HG02870 (cell line): ENCODE data around the gene CARD19.

Experiments
- ATAC-seq: cut with Tn5 transposase; IDR thresholded peaks from one replicate; pipeline ENCODE4 v1.9.1; 2021; ENCODE audit warnings: mild to moderate bottlenecking, moderate library complexity; ENCODE audit not compliant: unreplicated experiment

CARD19 gene

DNA sequence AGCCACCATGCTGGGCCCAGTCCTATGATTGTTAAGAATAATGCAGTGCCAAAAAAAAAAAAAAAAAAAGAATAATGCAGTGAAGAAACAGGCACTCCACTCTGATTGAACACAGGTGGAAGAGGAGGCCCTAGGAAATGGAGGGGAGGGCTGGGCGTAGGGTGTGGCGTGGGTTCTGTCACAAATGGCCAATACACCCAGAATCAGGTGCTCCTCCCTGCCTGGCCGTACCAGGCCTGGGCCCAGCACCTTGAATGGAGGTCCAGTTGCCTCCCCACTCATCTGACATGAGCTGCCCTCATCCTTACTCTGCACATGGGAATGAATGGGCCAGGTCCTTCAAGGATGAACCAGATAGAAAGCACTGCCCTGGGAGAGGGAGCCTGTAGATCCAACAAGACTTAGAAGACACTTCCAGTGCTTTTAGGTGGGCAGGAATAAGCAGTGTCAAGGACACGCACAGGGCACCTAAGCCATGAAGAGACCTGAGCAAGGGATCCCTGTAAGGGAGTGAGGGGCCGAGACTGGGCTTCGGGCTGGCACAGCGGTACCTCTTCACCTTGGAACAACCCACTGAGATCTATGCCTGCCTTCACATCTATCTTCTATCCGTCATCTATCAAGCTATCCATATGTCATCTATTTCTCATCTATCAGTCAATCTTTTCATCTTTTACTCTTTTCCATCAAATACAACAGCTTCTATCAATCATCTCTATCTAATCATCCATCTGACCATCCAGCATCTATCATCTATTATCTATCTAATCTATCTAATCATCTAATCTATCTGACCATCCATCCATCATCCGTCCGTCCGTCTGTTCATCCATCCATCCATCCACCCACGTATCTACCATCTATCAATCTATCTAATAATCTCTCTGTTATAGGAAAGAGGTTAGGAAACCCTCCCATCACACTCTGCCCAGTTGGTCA is 22.2 kb downstream of the CARD19 start:
- no peak for ATAC-seq

DNA sequence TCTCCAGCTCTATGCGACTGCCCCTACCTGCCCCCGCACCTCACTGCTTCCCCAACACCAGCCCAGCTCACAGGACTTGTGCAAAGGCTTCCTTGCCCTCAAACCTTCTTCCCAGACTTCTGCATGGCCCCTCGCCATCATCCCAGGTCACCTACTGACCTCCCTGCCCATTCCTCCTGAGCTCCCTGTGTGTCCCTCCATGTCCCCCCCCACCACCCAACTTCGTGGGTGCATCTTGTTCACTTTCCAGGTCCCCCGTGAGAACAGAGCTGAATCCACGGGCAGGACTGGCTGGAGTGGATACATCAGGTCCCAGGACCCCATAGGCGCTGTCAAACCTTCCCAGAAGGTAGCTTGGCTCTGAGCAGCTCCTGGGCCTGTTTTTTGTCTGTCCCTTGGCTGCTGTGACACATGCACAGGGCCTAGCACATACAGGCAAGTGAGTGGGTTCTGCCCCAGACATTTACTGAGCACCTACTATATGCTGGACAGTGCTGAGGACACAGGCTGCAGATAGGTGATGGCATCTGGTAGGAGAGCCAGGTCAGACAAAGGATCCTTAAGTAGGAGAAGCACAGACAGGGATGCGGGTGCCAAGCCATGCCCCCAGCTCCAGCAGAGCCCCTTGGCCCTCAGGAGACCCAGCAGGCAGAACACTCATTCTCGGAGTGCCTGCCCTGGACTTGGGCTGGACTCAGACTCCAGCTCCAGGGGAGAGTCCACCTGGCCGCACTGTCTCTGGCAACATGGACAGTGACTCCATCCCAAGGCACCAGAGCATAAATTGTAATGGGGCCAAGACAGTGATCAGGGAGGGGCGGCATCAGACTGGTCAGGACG is 23.1 kb downstream of the CARD19 start:
- ATAC-seq = no peak

DNA sequence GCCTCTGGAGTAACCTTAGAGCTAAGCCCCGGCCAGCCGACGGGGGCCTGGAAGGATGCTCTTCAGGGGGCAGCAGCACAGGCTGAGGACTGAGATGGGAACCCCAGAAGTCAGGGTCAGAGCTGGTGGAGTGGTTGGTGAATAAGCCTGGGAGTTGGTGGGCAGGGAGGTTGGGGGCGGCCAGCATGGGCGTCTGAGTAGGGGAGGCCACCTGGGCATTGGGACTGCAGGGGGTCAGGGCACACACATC is 23.6 kb downstream of the CARD19 start:
- ATAC-seq = no peak

DNA sequence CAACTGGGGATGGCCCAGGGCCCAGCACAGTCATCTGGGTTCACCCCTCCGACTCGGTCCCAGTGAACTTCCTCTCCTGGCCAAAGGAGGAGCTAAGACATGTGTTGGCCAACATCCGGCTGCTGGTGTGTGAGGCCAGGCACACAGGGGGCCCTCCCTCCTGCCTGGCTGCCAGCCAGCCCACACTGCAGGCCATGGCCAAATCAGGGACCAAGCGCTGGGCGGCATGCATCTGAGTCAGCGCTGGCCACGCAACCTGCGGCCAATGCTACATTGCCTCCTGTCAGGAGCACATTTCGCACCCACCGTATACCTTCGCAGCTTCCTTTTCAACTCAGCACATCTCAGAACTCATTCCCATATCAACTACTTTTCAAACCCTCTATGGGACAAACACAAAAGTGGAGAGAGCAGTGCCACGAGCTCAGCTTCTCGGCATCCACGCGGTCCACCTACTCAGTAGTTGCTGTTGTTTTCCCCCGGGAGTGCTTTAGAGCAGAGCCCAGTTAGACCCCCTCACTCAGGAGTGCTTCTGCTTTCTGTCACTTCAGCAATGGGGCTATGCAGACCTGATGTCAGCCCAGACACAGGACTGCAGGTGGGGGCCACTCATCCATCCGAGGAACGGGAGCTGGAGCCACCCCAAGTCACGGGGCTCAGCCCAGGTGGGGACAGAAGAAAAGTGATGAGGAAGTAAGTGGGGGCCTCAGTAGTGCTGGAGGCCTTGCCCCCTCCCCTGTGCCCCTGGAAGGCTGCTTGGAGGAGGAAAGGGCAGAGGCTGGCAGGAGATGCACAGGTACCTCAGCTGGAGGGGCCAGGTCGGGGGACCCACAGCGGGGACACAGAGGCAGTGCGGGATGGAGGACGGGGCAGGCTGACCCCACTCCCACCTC is 24.2 kb downstream of the CARD19 start:
- peak; percentile 69 for ATAC-seq

DNA sequence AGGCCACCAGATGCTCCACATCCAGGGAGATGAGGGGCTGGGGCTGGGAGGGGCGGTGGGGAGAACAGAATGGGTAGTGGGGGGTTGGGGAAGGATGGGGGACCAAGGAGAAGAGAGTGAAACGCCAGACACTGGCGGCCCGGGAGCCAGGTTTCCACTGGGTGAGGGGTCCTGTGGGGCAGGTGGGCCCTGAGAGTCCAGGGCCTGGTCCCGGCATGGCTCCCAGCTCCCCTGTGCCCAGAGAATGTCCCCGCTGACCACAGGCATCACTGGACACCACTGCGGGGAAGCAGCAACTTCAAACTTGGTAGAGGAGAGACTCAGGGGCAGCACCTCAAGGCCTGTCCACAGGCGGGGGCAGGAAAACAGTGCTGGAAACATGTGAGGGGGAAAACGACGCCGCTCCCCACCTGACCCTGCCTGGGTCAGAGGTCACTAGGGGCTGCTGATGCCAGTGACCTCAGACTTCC is 24.9 kb downstream of the CARD19 start:
- ATAC-seq = no peak

DNA sequence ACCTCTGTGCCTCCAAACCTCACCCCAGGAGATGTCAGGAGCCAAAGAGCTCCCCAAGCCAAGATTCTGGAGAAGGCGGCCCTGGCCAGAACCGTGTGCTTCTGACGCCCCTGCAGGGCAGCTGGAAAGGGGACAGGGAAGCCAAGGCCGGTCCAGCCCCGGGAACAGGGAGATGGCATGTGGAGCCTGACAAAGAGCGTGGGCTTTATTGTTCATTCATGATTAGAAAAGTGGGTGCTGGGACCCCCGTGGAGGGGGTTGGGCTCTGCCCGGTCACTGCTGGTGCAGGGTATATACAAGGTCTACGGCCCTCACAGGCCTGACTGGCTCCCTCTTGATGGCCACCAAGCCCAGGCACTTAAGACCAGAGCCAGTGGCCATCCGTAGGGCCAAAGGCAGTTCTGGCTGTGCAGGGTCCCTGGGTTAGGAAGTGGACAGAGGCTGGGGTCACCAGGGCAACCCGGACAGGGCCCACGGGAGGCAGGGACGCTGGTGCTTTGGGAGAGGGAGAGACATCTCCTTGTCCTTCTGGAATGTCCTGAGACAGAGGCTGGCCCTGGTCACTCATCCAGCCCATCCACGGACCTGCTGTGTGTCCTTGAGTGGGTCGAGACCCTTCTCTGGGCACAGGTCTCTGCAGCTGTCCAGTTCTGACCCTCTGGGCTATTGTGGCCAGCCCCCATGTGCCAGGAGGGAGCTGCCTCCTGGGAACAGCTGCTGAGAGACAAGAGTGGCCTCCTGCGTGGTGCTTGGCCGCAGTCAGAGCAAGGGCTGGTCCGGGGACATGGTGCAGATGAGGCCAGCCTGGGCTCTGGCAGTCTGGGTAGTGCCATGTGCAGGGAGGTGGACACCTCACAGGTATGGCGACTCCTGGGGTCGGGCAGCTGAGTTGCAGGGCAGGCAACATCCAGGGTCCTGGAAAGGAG is 25.6 kb downstream of the CARD19 start:
- ATAC-seq = no peak

DNA sequence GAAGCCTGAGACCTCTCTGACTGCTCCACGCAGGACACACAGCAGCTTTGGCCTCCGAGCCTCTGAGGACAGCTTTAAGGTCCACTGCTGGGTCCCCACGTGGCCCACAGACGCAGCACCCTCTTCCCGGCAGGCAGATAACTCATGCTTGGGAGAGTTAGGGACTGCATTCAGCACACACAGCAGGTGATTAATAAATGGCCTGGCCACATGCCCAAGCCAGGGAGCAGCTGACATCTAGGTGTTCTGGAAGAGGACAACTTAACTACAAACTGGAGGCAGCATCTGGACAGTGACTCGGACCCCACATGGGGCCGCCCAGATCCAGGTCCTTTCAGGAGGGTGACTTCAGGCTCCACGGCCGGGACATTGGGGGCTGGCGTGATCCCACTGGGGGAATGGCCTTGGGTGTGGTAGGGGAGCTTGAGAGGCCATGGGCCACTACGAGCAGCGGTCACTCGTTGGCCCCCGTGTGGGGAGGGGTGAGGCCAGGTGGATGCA is 26.8 kb downstream of the CARD19 start:
- no peak for ATAC-seq

DNA sequence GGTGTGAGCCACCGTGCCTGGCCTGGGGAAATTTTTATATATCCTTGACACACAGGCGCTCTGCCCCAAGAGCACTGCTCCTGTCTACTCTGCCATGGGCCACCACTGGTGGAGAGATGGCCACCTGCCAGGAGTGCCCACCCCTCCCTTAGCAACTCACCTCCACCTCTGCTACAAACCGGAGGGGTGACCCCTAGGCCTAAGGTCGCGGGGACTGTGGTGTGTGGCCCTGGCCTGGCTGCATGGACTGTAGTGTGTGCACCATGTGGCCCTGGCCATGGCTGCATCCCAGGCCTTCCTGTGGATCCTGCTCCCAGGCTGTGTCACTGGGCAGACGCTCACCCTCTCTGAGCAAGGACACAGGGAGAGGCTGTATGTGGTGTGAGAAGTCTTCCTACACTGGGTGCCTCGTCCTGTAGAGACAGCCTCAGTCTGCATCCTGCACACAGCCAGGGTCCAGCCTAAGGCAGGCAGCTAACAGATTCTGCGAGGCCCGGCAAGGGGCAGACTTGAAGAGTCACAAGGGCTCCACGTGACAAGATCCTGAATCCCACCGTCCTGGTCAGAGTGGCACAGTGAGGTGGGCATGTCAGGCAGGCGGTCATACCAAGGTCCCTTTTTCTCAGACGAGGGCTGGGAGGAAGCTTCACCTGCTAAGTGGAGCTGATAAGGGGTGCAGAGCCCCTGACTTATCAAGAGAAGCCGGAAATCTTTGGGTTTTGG is 27.7 kb downstream of the CARD19 start:
- no peak for ATAC-seq

DNA sequence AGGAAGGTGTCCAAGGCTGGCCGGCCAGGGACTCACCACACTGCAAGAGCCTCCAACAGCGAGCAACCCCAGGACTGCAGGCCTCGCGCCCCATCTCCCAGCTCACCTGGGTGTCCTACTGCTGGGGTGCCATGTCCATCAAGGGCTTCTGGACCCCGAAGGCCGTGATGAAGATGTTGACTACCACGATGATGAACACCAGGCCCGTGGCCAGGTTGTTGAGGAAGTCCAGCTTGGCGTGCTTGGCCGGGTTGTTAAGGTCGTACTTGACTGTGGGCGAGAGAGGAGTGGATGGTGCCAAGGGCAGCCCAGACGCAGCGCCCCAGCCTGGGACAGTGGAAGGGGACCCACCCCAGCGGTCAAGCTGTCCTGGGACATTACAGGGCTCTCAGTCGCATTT is 28.8 kb downstream of the CARD19 start:
- no peak for ATAC-seq

DNA sequence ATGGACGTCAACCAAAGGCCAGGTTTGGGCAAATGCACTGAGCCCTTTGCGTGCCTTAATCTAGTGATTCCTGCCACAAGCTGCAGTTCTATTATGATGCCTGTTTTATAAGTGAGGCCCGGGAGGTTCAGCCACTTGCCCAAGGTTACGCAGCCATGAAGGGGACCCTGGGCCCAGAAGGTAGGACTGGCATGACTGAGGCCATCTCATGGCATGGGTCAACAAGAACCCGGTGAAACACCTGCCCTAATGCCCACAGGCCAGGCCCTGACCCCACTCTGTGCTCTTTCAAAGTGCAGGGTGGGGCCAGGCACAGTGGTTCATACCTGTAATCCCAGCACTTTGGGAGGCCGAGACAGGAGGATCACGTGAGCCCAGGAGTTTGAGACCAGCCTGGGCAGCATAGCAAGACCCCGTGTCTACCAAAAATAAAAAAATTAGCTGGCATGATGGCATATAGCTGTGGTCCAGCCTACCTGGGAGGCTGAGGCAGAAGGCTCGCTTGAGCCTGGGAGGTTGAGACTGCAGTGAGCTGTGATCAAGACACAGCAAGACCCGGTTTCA is 29.4 kb downstream of the CARD19 start:
- ATAC-seq = no peak

DNA sequence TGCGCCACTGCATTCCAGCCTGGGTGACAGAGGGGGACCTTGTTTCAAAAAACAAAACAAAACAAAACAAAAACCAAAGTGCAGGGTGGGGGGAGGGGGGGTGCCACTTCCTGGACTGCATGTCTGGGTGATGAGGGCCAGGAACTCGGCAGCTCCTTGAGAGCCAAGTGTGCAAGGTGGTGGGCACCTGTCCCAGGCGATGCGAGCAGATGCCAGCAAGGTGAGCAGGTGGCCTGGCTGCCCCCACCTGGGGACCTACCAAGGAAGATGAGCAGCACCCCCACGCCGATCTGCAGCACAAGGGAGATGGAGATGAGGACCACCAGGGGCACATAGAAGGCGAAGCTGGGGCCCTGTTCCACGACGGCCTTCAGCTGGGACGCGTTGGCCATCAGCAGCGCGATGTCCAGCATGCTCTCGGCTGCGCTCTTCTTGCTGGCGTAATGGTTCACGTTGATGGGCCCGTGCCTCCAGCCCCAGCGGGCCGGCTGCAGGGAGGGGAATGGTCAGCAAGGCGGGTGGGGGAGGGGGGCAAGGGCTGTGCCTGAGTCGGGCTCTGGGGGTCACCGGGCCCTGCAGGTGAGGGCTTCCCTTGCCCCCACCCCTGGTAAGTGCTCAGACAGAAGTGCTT is 30.2 kb downstream of the CARD19 start:
- ATAC-seq = no peak

DNA sequence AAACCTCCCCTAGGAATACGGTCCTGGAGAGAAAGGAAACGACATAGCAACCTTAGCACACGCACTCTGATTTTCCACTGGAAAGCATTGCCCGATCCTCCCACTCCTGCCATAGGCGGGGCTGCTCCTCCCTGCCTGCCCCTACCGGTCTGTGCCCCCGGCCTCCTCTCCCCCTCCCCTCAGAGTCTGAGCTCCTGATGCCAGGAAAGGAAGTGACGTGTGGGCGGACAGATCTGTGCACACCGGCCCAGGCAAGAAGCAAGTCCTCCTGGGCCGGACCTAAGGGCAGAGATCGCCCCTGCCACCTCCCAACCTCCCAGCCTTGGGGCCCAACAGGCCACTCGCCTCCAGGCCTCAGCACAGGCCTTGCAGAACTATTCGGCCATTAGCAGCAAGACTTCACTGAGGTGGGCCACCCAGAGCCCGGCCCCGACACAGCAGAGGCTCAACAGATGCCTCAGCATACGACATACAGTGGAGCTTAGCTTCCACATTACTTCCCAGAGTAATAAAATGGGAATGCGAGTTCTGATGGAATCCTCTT is 30.9 kb downstream of the CARD19 start:
- ATAC-seq = no peak

DNA sequence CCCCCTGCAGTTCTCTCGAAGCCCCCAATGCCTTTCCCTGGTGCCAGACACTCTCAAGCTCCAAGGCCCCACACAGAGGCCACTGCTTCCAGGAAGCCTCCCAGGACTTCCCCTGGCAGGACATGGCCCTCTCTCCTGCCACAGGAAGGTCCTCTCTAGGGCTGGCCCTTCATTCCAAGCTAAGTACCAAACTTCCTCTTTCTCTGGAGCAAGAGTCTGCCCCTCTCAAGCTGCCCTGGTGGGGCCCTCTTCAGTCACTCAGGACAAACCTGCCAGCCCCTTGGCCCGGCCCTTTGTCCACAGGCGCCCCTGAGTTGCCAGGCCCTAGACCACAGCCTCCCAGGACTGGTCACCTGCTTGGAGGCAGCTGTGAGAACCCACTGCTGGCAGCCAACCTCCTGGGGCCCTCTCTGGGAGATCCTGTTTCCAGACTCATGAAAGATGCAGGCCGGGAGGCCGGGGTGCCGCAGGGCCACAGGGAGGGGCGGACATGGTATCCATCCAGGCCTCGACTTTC is 31.4 kb downstream of the CARD19 start:
- ATAC-seq = no peak

DNA sequence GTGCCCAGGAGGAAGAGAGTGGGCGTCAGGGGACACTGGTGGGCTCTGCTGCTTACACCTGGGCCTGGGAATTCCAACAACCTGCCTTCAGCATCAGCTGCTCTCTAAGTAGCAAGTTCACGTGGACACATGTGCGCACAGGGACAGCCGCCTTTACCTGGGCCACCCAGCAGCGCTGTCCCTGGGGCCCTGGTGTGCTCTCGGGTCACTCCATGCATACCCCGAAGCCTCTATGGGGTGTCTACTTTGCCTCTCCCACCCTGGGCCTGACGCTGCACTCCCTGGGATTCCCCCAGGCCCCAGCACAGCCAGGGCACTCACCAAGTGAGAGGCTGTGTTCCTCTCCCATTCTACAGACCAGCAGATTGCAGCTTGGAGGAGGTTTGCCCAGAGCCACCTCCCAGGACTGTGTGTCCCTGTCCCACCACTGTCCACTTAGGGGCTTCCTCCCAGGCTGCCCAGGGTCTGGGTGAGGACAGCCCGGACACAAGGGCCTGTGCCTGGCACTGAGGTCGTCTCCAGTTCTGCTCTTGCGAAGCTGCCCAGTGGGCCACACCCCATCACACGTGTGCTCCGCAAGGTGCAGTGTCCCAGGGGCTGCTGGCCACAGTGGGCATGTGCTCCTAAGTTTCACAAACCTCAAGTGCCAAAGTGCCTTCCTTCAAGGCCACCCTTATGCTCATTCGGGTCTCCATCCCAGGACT is 32.1 kb downstream of the CARD19 start:
- ATAC-seq = no peak

DNA sequence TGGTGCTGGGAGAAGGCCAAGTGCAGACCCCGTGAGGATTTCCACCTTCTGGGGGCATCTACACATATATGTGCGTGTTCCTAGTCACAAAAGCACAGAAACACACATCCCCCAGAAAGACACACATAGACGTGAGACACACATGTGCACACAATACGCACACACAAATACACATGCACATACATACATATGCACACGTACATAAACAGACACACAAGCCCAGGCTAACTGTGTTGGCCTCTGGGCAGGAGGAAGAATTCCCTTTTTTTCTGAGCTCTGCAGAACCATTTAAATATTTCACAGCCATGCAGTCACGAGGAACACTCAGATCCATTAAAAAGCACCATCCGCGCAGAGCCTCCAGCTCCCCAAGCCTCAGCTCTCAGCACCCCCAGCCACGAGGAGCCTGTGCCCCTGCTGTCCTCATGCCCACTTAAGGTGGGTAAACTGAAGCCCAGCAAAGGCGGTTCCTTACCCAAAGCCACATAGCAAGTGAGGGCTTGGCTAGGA is 32.8 kb downstream of the CARD19 start:
- no peak for ATAC-seq

DNA sequence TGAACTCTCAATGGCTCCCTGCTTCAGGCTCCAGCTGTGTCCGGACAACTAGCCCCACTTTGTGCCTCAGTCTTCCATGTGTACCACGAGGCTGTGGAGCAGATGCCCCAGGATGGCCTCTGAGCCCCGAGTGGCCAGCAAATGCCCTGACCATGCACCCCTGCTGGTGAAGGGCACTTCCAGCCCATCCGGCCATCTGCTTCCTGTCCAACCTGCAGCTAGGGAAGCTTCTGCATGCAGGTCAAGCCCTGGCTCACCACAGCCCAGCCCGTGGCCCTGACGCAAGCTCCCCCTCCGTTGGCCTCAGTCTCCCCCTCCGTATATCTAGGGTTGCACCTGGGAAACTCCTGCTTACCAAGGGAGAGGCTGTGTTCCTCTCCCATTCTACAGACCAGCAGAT is 33.3 kb downstream of the CARD19 start:
- no peak for ATAC-seq
